Activated CD4-positive, alpha-beta memory T cell treated with anti-CD3 and anti-CD28 coated beads for 36 hours (primary cell): ENCODE data around the gene SHISA7. TPM values are rescaled to one million over a fixed set of nuclear protein-coding genes. Genes with fewer than 3 reads are reported as not detected.
A peak's percentile ranks its signal among the peaks of the same experiment; 100 is the strongest.
"Not testable (repeated sequence)": the region's sequence is repeated elsewhere in the genome, so short reads cannot be mapped to it uniquely, and the experiment has no call there.

Source experiments
- CTCF ChIA-PET: fragments of 350-600 bp; sonication (Branson Sonifier 250); formaldehyde crosslinking; loops from one replicate; lab custom pipeline; 2021; ENCODE audit warnings: antibody characterized with exemption, inconsistent platforms; lab: Charles Lee
- POLR2A ChIA-PET: fragments of 350-600 bp; sonication (Branson Sonifier 250); formaldehyde crosslinking; loops from one replicate; lab custom pipeline; 2021; ENCODE audit warnings: antibody characterized with exemption; lab: Charles Lee
- DNase-seq: peaks from one replicate; pipeline ENCODE4 v3.0.0-alpha.2; 2020
- H3K27ac Mint-ChIP-seq: one replicate; pipeline ENCODE4 v1.8.0; 2021; ENCODE audit warnings: mixed read lengths
- H3K27me3 Mint-ChIP-seq: one replicate; pipeline ENCODE4 v1.8.0; 2021; ENCODE audit warnings: mixed read lengths
- H3K36me3 Mint-ChIP-seq: one replicate; pipeline ENCODE4 v1.8.0; 2021; ENCODE audit warnings: mixed read lengths
- H3K4me1 Mint-ChIP-seq: one replicate; pipeline ENCODE4 v1.8.0; 2021; ENCODE audit warnings: low read depth, mixed read lengths
- H3K4me3 Mint-ChIP-seq: one replicate; pipeline ENCODE4 v1.8.0; 2021; ENCODE audit warnings: mild to moderate bottlenecking, mixed read lengths
- H3K9me3 Mint-ChIP-seq: one replicate; pipeline ENCODE4 v1.8.0; 2021; ENCODE audit warnings: mixed read lengths
- intact Hi-C: fragments of 100-400 bp; cut with micrococcal nuclease; formaldehyde crosslinking; loops from one replicate; pipeline ENCODE4 v1.15.1; 2023
- total RNA-seq, 2 experiments: library from RNA; stranded (reverse); gene quantifications; one replicate each; pipeline ENCODE4 v1.2.3, GENCODE V29; 2021

SHISA7 gene
- total RNA-seq, 2 experiments from 2014 or later = not detected

DNA sequence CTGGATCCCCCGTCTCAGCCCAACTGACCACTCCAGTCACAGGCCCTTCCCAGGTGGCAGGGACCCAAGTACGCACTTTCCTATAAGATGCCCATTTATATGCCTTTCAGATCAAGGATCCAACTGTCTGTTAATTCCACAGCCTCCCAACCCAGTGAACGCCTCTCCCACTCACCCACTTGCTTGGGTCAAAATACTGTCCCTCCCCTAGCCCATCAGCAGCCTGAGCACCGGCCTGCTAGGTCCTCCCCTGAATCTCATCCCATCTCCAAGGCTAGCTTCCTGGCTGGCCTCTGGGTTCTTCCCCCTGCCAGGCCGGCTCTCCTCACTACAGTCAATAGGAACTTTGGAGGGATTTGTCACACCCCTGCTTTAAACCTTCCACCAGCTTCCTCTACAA, 37.5 kb downstream of the SHISA7 start:
- peaks cover 4% of the 10 kb centered on the region for H3K9me3 Mint-ChIP-seq
- H3K4me1 Mint-ChIP-seq = peaks cover 26% of the 10 kb centered on the region
- H3K27ac Mint-ChIP-seq = no peak overlapping the region
- H3K4me3 Mint-ChIP-seq = peak overlapping the region; percentile 93
- ChIA-PET CTCF (no interaction called here), POLR2A (interaction anchor here (1.2 to 6.6 kb wide), 2 partner anchors 19 to 56 kb away, joined by 3 to 118 read pairs; partner anchors contain the start of genes ISOC2, RPL28 and TMEM238)
- no peak for DNase-seq
- intact Hi-C loops = no loop called here
- no peaks in the 10 kb centered on the region for H3K27me3 Mint-ChIP-seq
- H3K36me3 Mint-ChIP-seq = peaks cover 58% of the 10 kb centered on the region

DNA sequence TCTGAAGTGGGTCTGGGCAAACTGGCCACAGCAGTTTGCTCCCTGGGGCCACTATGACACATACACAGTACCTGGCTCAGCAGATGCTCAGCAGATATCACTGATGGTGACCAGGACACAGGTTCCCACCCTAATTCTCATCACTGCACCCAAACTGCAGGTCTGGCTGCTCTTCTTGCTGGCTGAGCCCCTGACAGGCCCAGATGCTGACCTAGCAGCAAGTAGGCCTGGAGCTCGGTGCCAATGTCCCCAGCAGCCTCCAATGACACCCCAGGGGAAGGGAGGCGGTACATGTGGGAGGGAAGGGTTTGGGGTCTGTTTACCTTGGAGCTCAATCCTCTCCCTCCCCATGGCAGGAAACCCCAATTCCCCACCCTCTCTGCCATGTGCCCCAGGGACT, 40.6 kb downstream of the SHISA7 start:
- no peak for DNase-seq
- H3K4me1 Mint-ChIP-seq = peaks cover 33% of the 10 kb centered on the region
- H3K27ac Mint-ChIP-seq = no peak overlapping the region
- no peaks in the 10 kb centered on the region for H3K9me3 Mint-ChIP-seq
- peaks cover 51% of the 10 kb centered on the region for H3K36me3 Mint-ChIP-seq
- no peak overlapping the region for H3K4me3 Mint-ChIP-seq
- no peaks in the 10 kb centered on the region for H3K27me3 Mint-ChIP-seq
- ChIA-PET POLR2A (interaction anchor here (6.6 kb wide), 1 partner anchor 16 kb away, joined by 118 read pairs; the partner anchor contains the start of genes RPL28 and TMEM238), CTCF (interaction anchor here (1.2 kb wide), 1 partner anchor 101 kb away, joined by 5 read pairs; no protein-coding TSS in a partner anchor)
- intact Hi-C loops = no loop called here

DNA sequence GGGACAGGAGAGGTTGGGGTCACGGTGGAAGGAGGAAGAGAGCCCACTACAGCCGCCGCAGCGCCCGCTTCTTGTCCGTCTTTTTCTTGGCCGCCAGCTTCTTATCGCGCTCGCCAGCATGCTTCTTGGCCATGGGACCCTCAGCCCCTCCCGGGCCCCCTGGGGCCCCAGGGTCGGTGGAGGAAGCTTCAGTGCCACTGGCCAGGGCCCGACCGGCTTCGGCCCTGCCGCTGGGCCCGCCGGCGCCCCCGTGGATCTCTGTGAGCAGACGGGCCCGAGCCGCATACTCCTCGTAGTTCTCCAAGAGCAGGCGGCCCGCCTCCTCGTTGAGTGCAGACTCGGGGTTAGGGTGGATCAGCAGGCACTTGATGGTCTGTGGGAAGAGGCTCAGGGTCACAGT, 41.7 kb downstream of the SHISA7 start:
- POLR2A ChIA-PET = interaction anchor here (6.6 kb wide), 1 partner anchor 14 kb away, joined by 118 read pairs; the partner anchor contains the start of genes RPL28 and TMEM238
- Mint-ChIP-seq H3K4me1 (peaks cover 31% of the 10 kb centered on the region), H3K36me3 (peaks cover 45% of the 10 kb centered on the region)
- DNase-seq, CTCF ChIA-PET, H3K9me3 Mint-ChIP-seq, intact Hi-C loops, H3K27me3 Mint-ChIP-seq, H3K27ac Mint-ChIP-seq, H3K4me3 Mint-ChIP-seq: not testable (repeated sequence)

- ChIA-PET CTCF (interaction anchor here (1.4 kb wide), 1 partner anchor 16 kb away, joined by 3 read pairs; the partner anchor contains the start of gene TMEM238), POLR2A (interaction anchor here (0.9 to 3.2 kb wide), 6 partner anchors 7 to 61 kb away, joined by 3 to 13 read pairs (median 4); partner anchors contain the start of genes KMT5C and UBE2S)
- no peak for DNase-seq
- Mint-ChIP-seq H3K27me3 (no peaks in the 10 kb centered on the region), H3K4me1 (peaks cover 22% of the 10 kb centered on the region), H3K27ac (no peak overlapping the region), H3K9me3 (no peaks in the 10 kb centered on the region), H3K4me3 (no peak overlapping the region), H3K36me3 (peaks cover 36% of the 10 kb centered on the region)
- intact Hi-C loops = no loop called here
Measured at GRCh38 chr19:55400281-55401087, 42.6 kb downstream of the SHISA7 start.

GRCh38 chr19:55398200-55398925, 44.7 kb downstream of the SHISA7 start:
- intact Hi-C loops = loop anchor here (1.0 kb wide), 2 partner anchors 9 to 13 kb away; partner anchors contain the start of genes RPL28 and UBE2S
- Mint-ChIP-seq H3K27me3 (no peaks in the 10 kb centered on the region), H3K9me3 (no peaks in the 10 kb centered on the region), H3K27ac (peak overlapping the region; percentile 33), H3K4me1 (peaks cover 20% of the 10 kb centered on the region), H3K4me3 (peak overlapping the region; percentile 34), H3K36me3 (peaks cover 25% of the 10 kb centered on the region)
- no peak for DNase-seq
- ChIA-PET CTCF (interaction anchor here (0.6 to 1.6 kb wide), 2 partner anchors 15 to 70 kb away, joined by 3 to 6 read pairs; partner anchors contain the start of gene TMEM238), POLR2A (interaction anchor here (1.5 to 3.2 kb wide), 3 partner anchors 9 to 11 kb away, joined by 5 to 13 read pairs (median 6); partner anchors contain the start of gene UBE2S)

- Mint-ChIP-seq H3K36me3 (peaks cover 26% of the 10 kb centered on the region), H3K27me3 (no peaks in the 10 kb centered on the region), H3K4me1 (peaks cover 32% of the 10 kb centered on the region), H3K9me3 (no peaks in the 10 kb centered on the region), H3K27ac (no peak overlapping the region), H3K4me3 (no peak overlapping the region)
- ChIA-PET CTCF (no interaction called here), POLR2A (interaction anchor here (2.3 kb wide), 1 partner anchor 14 kb away, joined by 7 read pairs; the partner anchor contains the start of gene UBE2S)
- intact Hi-C loops = no loop called here
- no peak for DNase-seq
Measured at GRCh38 chr19:55392820-55393761, 50.0 kb downstream of the SHISA7 start.

GRCh38 chr19:55391702-55392615, 51.1 kb downstream of the SHISA7 start:
- no peaks in the 10 kb centered on the region for H3K9me3 Mint-ChIP-seq
- no peak overlapping the region for H3K4me3 Mint-ChIP-seq
- H3K27me3 Mint-ChIP-seq = no peaks in the 10 kb centered on the region
- H3K27ac Mint-ChIP-seq = no peak overlapping the region
- ChIA-PET POLR2A (interaction anchor here (0.7 to 10.6 kb wide), 2 partner anchors 8 to 13 kb away, joined by 3 to 118 read pairs; partner anchors contain the start of gene UBE2S), CTCF (no interaction called here)
- peaks cover 33% of the 10 kb centered on the region for H3K4me1 Mint-ChIP-seq
- H3K36me3 Mint-ChIP-seq = peaks cover 37% of the 10 kb centered on the region
- intact Hi-C loops = no loop called here
- no peak for DNase-seq

DNA sequence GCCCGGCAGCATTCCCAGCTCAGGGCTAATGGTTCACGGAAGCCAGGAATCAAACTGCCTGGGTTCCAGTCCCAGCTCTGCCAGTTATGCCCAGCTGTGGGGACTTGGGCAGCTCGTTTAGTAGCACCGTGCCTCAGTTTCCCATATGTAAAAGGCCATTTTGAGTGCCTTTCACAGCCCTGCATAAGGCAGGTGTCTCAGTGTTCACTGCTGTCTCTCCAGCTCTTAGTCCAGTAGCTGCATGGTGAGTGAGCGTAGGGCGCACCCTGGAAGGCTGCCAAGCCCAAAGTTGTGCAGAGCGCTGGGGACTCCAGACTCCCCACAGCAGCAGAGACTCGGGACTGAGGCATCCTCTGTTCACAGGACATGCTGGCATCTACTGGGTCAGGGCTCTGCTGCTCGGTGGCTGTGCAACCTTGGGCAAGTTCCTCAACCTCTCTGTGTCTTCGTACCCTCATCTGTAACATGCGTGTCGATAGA, 51.9 kb downstream of the SHISA7 start:
- Mint-ChIP-seq H3K4me3 (no peak overlapping the region), H3K4me1 (peaks cover 36% of the 10 kb centered on the region), H3K36me3 (peaks cover 44% of the 10 kb centered on the region), H3K9me3 (no peaks in the 10 kb centered on the region), H3K27me3 (no peaks in the 10 kb centered on the region), H3K27ac (no peak overlapping the region)
- DNase-seq = no peak
- CTCF ChIA-PET = interaction anchor here (0.8 to 1.5 kb wide), 3 partner anchors 27 to 99 kb away, joined by 3 to 5 read pairs (median 5); no protein-coding TSS in a partner anchor
- intact Hi-C loops = no loop called here
- POLR2A ChIA-PET = interaction anchor here (0.7 to 10.6 kb wide), 3 partner anchors 9 to 139 kb away, joined by 3 to 118 read pairs (median 3); partner anchors contain the start of gene UBE2S

DNA sequence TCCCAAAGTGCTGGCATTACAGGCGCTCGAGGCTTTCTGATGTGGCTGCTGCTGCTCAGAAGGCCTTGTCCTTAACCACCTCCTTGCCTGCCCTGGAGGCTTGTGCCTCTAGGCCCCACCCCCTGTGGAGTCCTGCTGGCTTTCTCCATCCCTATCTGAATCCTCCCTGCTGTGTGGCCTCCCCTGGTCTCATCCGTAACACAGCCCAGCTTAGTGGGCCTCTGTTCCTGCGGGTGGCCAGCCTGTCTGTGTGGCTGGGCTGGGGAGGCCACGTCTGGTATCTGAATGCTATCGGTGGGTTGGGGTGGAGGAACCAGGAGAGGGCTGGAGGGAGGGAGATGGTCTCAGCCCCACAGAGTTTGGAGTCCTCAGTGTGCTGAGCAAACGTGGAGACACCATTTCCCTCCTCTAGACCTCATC, 52.6 kb downstream of the SHISA7 start:
- Mint-ChIP-seq H3K4me1 (peaks cover 38% of the 10 kb centered on the region), H3K27me3 (no peaks in the 10 kb centered on the region), H3K9me3 (no peaks in the 10 kb centered on the region), H3K36me3 (peaks cover 50% of the 10 kb centered on the region), H3K27ac (peak overlapping the region; percentile 50), H3K4me3 (no peak overlapping the region)
- no peak for DNase-seq
- ChIA-PET POLR2A (interaction anchor here (0.8 to 10.6 kb wide), 3 partner anchors 9 to 138 kb away, joined by 3 to 118 read pairs (median 5); partner anchors contain the start of gene UBE2S), CTCF (interaction anchor here (0.8 to 1.5 kb wide), 4 partner anchors 27 to 302 kb away, joined by 3 to 5 read pairs (median 4); no protein-coding TSS in a partner anchor)
- intact Hi-C loops = no loop called here
